A549 (cell line): ENCODE results near the gene SLC17A8. TPM values are rescaled to one million over a fixed set of nuclear protein-coding genes. Genes with fewer than 3 reads are reported as not detected.

Experiments used
- ATAC-seq, 2 experiments: fragments of 200-7000 bp in 1 of 2; fragments of >200 bp in 1 of 2; cut with Nextera tagmentation in 1 of 2; cut with Tn5 transposase in 1 of 2; 3 replicates each; pipeline versions ENCODE4 v1.8.0 to v1.9.1; 2018 to 2020; ENCODE audit warnings: mild to moderate bottlenecking in 1 of 2, moderate library complexity in 1 of 2
- CTCF ChIA-PET: fragments of 300-600 bp; sonication (Branson Sonifier 250); formaldehyde crosslinking; extraction: SDS; loops from one replicate; lab custom pipeline; 2021; ENCODE audit warnings: antibody characterized with exemption, inconsistent platforms; lab: Yijun Ruan, JAX
- POLR2A ChIA-PET: fragments of 350-600 bp; formaldehyde crosslinking; extraction: SDS; loops from one replicate; lab custom pipeline; 2021; ENCODE audit warnings: antibody characterized with exemption, inconsistent platforms; lab: Yijun Ruan, JAX
- DNase-seq, 2 experiments: peaks; one replicate each; pipeline versions ENCODE4 v3.0.0 to v3.0.0-alpha.2; 2011 to 2016; ENCODE audit warnings: low read depth in 1 of 2, low spot score in 1 of 2
- FAIRE-seq: peaks from 2 replicates; lab custom pipeline; 2011; peaks lifted over from hg19 to GRCh38; lab: Jason Lieb, UNC
- H3K27ac ChIP-seq, 2 experiments: fragments of >200 bp; sonication (Bioruptor Twin); formaldehyde crosslinking; 3 replicates each; pipeline ENCODE4 v1.5.1; 2016 to 2017
- H3K4me1 ChIP-seq: fragments of >200 bp; sonication (Bioruptor Twin); formaldehyde crosslinking; 3 replicates; pipeline ENCODE4 v1.6.1; 2016
- H3K4me2 ChIP-seq: fragments of >200 bp; sonication (Bioruptor Twin); formaldehyde crosslinking; 3 replicates; pipeline ENCODE4 v1.6.1; 2016
- H3K4me3 ChIP-seq: fragments of >200 bp; sonication (Bioruptor Twin); formaldehyde crosslinking; 3 replicates; pipeline ENCODE4 v1.5.1; 2016
- H3K9me3 ChIP-seq: fragments of >200 bp; sonication (Bioruptor Twin); formaldehyde crosslinking; 3 replicates; pipeline ENCODE4 v1.6.1; 2016
- CBX8 ChIP-seq: fragments of 200-600 bp; sonication (generic); IDR thresholded peaks from 2 replicates; pipeline ENCODE4 v1.6.1; 2016
- CEBPB ChIP-seq, 2 experiments: fragments of >200 bp in 1 of 2; sonication (Bioruptor Twin) in 1 of 2; formaldehyde crosslinking in 1 of 2; IDR thresholded peaks; 2 replicates each; pipeline ENCODE4 v1.6.1; 2012 to 2016
- EP300 ChIP-seq, 2 experiments: fragments of >200 bp; sonication (Bioruptor Twin); formaldehyde crosslinking; IDR thresholded peaks; 2 replicates in 1 of 2; 3 replicates in 1 of 2; pipeline ENCODE4 v1.6.1; 2016 to 2017
- ESRRA ChIP-seq: fragments of 150-350 bp; IDR thresholded peaks from 2 replicates; pipeline ENCODE4 v1.6.1; 2014; ENCODE audit warnings: mild to moderate bottlenecking, low read length, borderline replicate concordance
- HEYL ChIP-seq: fragments of 250-450 bp; sonication (Bioruptor Pico); IDR thresholded peaks from 2 replicates; pipeline ENCODE4 v1.8.0; 2021; ENCODE audit warnings: mild to moderate bottlenecking, moderate library complexity
- HOXA7 ChIP-seq: fragments of 250-450 bp; sonication (Bioruptor Pico); IDR thresholded peaks from 2 replicates; pipeline ENCODE4 v1.5.0; 2020; ENCODE audit warnings: mild to moderate bottlenecking, moderate library complexity
- JUN ChIP-seq, 2 experiments: fragments of >200 bp; sonication (Bioruptor Twin); formaldehyde crosslinking; IDR thresholded peaks; 2 replicates in 1 of 2; 3 replicates in 1 of 2; pipeline ENCODE4 v1.6.1; 2016 to 2017
- KDM5A ChIP-seq: fragments of 200-600 bp; sonication (generic); IDR thresholded peaks from 2 replicates; pipeline ENCODE4 v1.6.1; 2016; ENCODE audit warnings: antibody characterized with exemption, mild to moderate bottlenecking
- MAX ChIP-seq: IDR thresholded peaks from 2 replicates; pipeline ENCODE4 v1.6.1; 2012
- PHF8 ChIP-seq: fragments of 200-600 bp; sonication (generic); IDR thresholded peaks from 2 replicates; pipeline ENCODE4 v1.6.1; 2016; ENCODE audit warnings: low read depth, mild to moderate bottlenecking, antibody characterized with exemption, moderate library complexity, borderline replicate concordance
- RARB ChIP-seq: fragments of 250-450 bp; sonication (Bioruptor Pico); IDR thresholded peaks from 2 replicates; pipeline ENCODE4 v1.8.0; 2021; ENCODE audit warnings: mild to moderate bottlenecking, moderate library complexity
- SREBF2 ChIP-seq: fragments of 450-650 bp; IDR thresholded peaks from 2 replicates; pipeline ENCODE4 v1.6.1; 2014; ENCODE audit warnings: mild to moderate bottlenecking, moderate library complexity
- ZC3H11A ChIP-seq: fragments of 450-650 bp; IDR thresholded peaks from 2 replicates; pipeline ENCODE4 v1.6.1; 2014; ENCODE audit warnings: antibody characterized with exemption, mild to moderate bottlenecking
- ZFP36 ChIP-seq: fragments of 450-650 bp; IDR thresholded peaks from 2 replicates; pipeline ENCODE4 v1.6.1; 2014; ENCODE audit warnings: borderline replicate concordance; ENCODE audit not compliant: partially characterized antibody
- WGBS: methylation state at CpG from one replicate; pipeline ENCODE4 v1.1.6; 2017; ENCODE audit errors: missing lambda C conversion rate; 5-methylcytosine and 5-hydroxymethylcytosine counted together
- polyA plus RNA-seq, 4 experiments: library from polyadenylated mRNA; depleted of rRNA in 3 of 4; stranded (reverse); fragments of >200 nt; fragmentation: RNase III in 1 of 4; extraction: RNeasy Plus Mini Kit Qiagen cat#74134 plus additional on column Dnase treatment in 1 of 4; gene quantifications; 2 replicates in 3 of 4; 3 replicates in 1 of 4; pipeline ENCODE4 v1.2.3, GENCODE V29; 2011 to 2017
- TF ChIP-seq, protein P1 (sequence below): IDR thresholded peaks from 2 replicates; pipeline ENCODE4 v1.6.1; 2012; ENCODE audit warnings: low read depth, borderline replicate concordance
- TF ChIP-seq, protein P2 (sequence below): fragments of >200 bp; sonication (Bioruptor Twin); formaldehyde crosslinking; IDR thresholded peaks from 2 replicates; pipeline ENCODE4 v1.6.1; 2016
- TF ChIP-seq, protein P3 (sequence below): fragments of 200-600 bp; sonication (generic); IDR thresholded peaks from 2 replicates; pipeline ENCODE4 v1.6.1; 2016; ENCODE audit warnings: antibody characterized with exemption, mild to moderate bottlenecking, moderate library complexity
- TF ChIP-seq, protein P4 (sequence below): fragments of 150-350 bp; IDR thresholded peaks from 2 replicates; pipeline ENCODE4 v1.6.1; 2014; ENCODE audit warnings: low read depth, mild to moderate bottlenecking, low read length

SLC17A8 gene
- polyA plus RNA-seq, 2 of the 4 experiments (the other 2 are of a cell fraction), result 0.03 to 0.04 TPM

DNA sequence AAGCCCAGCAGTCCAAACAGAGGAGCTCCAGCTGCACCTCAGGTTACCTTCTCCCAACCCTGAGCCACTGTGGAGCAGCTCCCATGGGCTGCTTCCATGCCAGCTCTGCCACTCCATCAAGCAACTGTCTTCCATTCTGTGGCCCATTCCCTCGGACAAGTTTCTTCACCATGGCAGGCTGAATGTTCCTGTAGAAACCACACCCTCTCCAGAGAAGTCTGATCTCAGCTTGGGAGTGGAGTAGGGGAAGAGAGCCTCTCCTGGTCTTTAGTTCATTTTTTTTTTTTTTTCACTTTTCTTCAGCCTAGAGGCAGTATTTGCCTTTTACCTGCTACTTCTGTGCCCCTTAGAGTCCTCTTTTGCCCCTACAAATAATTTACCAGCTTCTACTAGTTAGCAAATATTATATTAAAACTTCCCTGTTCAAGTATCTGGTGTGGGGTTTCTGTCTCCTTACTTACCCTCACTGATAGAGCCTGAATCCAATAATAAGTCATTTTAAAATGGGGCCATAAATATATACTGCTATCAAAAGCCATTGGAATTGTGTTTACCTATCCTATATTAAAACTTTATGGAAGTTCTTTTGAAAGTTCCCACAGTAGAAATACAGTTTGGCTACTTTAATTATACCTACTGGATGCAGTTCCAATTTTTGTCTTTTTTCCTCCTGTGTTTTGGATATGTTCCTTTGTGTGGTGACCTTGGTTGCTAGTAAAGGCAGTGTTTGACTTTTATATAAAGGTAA is 11.7 kb upstream of the SLC17A8 start:
- no peak overlapping the region for H3K4me2 ChIP-seq
- POLR2A ChIA-PET, result no interaction called here
- no peak for TF ChIP-seq HOXA7 (CRISPR knock-in tag)
- no peak for TF ChIP-seq PHF8
- TF ChIP-seq EP300 (IDR thresholded peaks at IDR 0.05), result no peak
- no peak for TF ChIP-seq HEYL (CRISPR knock-in tag)
- no peak for TF ChIP-seq KDM5A
- no peak for TF ChIP-seq ZFP36
- TF ChIP-seq, protein P1, sequence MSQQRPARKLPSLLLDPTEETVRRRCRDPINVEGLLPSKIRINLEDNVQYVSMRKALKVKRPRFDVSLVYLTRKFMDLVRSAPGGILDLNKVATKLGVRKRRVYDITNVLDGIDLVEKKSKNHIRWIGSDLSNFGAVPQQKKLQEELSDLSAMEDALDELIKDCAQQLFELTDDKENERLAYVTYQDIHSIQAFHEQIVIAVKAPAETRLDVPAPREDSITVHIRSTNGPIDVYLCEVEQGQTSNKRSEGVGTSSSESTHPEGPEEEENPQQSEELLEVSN, result no peak
- no peak for TF ChIP-seq ZC3H11A
- TF ChIP-seq, protein P2, sequence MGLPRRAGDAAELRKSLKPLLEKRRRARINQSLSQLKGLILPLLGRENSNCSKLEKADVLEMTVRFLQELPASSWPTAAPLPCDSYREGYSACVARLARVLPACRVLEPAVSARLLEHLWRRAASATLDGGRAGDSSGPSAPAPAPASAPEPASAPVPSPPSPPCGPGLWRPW, result no peak
- TF ChIP-seq, protein P3, sequence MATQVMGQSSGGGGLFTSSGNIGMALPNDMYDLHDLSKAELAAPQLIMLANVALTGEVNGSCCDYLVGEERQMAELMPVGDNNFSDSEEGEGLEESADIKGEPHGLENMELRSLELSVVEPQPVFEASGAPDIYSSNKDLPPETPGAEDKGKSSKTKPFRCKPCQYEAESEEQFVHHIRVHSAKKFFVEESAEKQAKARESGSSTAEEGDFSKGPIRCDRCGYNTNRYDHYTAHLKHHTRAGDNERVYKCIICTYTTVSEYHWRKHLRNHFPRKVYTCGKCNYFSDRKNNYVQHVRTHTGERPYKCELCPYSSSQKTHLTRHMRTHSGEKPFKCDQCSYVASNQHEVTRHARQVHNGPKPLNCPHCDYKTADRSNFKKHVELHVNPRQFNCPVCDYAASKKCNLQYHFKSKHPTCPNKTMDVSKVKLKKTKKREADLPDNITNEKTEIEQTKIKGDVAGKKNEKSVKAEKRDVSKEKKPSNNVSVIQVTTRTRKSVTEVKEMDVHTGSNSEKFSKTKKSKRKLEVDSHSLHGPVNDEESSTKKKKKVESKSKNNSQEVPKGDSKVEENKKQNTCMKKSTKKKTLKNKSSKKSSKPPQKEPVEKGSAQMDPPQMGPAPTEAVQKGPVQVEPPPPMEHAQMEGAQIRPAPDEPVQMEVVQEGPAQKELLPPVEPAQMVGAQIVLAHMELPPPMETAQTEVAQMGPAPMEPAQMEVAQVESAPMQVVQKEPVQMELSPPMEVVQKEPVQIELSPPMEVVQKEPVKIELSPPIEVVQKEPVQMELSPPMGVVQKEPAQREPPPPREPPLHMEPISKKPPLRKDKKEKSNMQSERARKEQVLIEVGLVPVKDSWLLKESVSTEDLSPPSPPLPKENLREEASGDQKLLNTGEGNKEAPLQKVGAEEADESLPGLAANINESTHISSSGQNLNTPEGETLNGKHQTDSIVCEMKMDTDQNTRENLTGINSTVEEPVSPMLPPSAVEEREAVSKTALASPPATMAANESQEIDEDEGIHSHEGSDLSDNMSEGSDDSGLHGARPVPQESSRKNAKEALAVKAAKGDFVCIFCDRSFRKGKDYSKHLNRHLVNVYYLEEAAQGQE, result no peak
- no peak for TF ChIP-seq CBX8
- TF ChIP-seq MAX, result no peak
- TF ChIP-seq SREBF2, result no peak
- no peak for TF ChIP-seq CEBPB (IDR thresholded peaks at IDR 0.05)
- TF ChIP-seq, protein P4, sequence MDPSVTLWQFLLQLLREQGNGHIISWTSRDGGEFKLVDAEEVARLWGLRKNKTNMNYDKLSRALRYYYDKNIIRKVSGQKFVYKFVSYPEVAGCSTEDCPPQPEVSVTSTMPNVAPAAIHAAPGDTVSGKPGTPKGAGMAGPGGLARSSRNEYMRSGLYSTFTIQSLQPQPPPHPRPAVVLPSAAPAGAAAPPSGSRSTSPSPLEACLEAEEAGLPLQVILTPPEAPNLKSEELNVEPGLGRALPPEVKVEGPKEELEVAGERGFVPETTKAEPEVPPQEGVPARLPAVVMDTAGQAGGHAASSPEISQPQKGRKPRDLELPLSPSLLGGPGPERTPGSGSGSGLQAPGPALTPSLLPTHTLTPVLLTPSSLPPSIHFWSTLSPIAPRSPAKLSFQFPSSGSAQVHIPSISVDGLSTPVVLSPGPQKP, result no peak
- TF ChIP-seq JUN (IDR thresholded peaks at IDR 0.05), result no peak
- TF ChIP-seq, all 56 proteins: peak for 0
- Histone ChIP-seq H3K4me3 (no peak overlapping the region), H3K27ac (no peak overlapping the region), H3K9me3 (no peaks in the 10 kb centered on the region), H3K4me1 (no peaks in the 10 kb centered on the region)
- DNase-seq, result no peak
- 47% methylated on average over 1 of the region's 1 CpG for WGBS
- CTCF ChIA-PET, result interaction anchor here (0.9 to 6.7 kb wide), 2 partner anchors 211 to 397 kb away, joined by 3 to 96 read pairs; no protein-coding TSS in a partner anchor
- peak; percentile 46 to 48; a peak in 4 of 6 replicates for ATAC-seq
- no peak for FAIRE-seq

GRCh38 chr12:100346660-100347059 is 10.2 kb upstream of the SLC17A8 start:
- Histone ChIP-seq H3K9me3 (no peaks in the 10 kb centered on the region), H3K4me3 (no peak overlapping the region), H3K4me2 (no peak overlapping the region), H3K27ac (no peak overlapping the region), H3K4me1 (no peaks in the 10 kb centered on the region)
- ChIA-PET POLR2A (no interaction called here), CTCF (interaction anchor here (0.7 to 6.7 kb wide), 4 partner anchors 111 to 259 kb away, joined by 3 to 96 read pairs (median 10); no protein-coding TSS in a partner anchor)
- no peak for FAIRE-seq
- WGBS, result 82% methylated on average over 3 of the region's 3 CpGs
- no peak for DNase-seq
- no peak for TF ChIP-seq EP300 (IDR thresholded peaks at IDR 0.05)
- no peak for TF ChIP-seq RARB (CRISPR knock-in tag)
- TF ChIP-seq JUN (IDR thresholded peaks at IDR 0.05), result no peak
- no peak for TF ChIP-seq ESRRA
- ATAC-seq, result no peak
